Activated CD4-positive, alpha-beta T cell treated with anti-CD3 and anti-CD28 coated beads, Interleukin-2, amount 50 U/mL, for 16 hours (primary cell): ENCODE measurements around the gene CXCR4.

ENCODE experiments used
- DNase-seq: peaks from one replicate; pipeline ENCODE4 v3.0.0-alpha.2; 2020

The CXCR4 gene

GRCh38 chr2:136117909-136118818 lies at the start of gene CXCR4:
TSS of gene CXCR4 (minus strand) at chr2:136118149. CDS start at chr2:136118060, 89 bp downstream.
- DNase-seq, result peak; percentile 91

GRCh38 chr2:136164280-136164776 lies 46.4 kb upstream of the CXCR4 start:
- DNase-seq, result no peak

GRCh38 chr2:136162438-136162837 lies 44.5 kb upstream of the CXCR4 start:
- DNase-seq, result no peak

DNA sequence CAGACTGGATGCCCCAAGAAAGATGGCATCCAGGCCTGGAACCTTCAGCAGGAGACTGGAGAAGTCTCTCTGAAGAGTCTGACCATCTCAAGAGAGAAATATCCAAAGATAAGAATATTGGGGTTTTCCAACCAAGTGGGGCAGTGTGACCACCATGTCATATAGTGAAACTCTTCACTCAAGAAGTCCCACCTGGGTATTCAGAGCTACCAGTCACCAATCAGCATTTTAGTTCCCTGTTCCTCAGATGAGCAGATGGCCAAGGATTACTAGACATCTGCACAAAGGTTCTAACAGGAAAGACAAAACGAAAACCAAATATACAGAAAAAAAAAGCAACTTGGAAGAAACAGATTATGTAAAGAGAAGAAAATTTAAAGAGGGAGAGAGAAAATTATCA lies 38.5 kb upstream of the CXCR4 start:
- no peak for DNase-seq

GRCh38 chr2:136154384-136154783 lies 36.4 kb upstream of the CXCR4 start:
- DNase-seq, result no peak

DNA sequence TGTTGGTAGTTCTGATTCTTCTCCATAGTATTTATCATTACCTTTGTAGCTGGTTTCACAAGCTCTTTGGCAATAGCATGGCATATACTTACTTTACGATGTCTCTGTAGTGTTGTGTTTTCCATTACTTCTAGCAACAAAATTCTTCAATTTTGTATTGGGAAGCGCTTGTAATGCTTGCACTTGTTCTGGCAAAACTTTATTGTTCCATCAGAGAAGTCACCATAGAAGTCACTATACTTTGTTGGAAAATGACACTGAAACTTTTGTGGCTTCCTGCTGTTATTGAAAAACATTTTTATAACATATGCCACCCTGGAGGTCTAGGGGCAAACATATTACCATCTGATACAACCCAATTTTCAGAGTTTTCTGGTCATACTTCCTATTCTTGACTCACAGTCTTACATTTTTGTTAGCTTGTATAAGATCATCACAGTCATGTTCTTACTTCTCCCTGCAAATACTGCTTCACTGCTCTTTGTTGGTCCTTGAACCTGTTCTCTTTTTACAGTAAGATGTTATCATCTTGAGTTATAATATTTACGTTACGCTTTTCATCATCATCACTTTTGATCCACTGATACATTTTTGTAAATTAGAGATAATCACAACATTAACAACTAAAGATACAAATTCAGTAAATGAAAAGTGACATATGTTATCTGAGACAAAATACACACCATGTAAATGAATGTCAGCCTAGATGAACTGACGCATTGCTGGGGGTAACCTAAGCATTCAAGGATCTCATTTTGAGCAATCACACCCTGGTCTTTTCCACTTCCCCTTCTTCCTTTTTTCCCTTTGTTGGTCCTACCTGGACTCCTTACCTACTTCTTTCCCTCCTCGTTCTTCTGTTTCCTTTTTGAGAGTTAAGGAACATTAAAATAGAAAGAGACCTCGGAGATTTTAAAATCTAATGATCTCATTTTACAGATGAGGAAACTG lies 33.3 kb upstream of the CXCR4 start:
- no peak for DNase-seq

- no peak for DNase-seq
Observed at GRCh38 chr2:136149011-136149410, 31.1 kb upstream of the CXCR4 start.

DNA sequence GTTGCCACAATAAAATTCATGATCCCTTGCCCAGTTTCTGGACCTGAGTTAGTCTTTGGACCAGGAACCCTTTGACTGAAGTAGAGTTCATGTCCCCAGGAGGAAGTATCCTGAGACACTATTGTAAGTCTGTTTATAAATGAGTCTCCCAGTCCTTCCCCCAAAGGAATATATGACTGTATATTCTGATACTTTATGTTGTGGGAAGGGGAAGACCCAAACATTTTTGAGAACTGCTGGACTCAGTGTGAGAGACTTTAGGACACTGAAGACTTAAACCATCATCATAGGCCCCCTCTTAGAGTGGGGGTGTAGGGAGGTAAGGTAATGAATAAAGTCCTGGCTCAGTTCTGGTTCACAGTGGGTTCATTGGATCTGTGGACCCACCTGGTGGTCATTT lies 28.6 kb upstream of the CXCR4 start:
- no peak for DNase-seq

GRCh38 chr2:136143603-136144451 lies 25.9 kb upstream of the CXCR4 start:
- DNase-seq, result no peak

DNA sequence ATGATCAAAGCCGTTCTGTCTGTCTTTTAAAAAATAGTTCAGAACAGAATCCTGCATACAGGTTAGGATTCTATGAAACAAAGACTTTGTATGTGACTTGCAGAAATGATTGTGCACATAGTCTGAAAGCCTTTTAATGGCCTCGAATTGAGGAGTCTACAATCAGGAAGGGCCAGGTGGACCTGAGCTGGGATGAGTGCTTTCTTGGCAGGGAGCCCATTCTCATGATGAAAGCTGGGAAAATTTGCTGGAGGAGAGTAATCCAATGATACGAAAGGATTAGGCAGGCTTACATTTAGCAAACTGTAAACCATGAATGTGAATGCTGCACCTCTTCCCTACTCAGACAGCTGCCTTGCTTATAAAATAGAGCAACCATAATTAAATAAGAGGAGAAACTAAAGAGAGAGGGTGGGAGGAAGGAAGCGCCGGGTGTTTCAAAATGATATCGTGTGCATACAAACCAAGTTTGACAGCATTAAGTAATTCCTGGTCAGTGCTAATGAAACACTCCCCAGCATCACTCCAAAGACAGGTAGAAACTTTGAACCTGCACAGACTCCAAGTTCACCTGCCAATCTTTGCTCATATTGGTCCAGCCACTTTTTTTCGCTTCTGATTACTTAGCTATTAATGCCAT lies 23.7 kb upstream of the CXCR4 start:
- DNase-seq, result no peak

GRCh38 chr2:136139631-136140030 lies 21.7 kb upstream of the CXCR4 start:
- peak; percentile 54 for DNase-seq

- DNase-seq, result no peak
Observed at GRCh38 chr2:136137982-136138381, 20.0 kb upstream of the CXCR4 start.

DNA sequence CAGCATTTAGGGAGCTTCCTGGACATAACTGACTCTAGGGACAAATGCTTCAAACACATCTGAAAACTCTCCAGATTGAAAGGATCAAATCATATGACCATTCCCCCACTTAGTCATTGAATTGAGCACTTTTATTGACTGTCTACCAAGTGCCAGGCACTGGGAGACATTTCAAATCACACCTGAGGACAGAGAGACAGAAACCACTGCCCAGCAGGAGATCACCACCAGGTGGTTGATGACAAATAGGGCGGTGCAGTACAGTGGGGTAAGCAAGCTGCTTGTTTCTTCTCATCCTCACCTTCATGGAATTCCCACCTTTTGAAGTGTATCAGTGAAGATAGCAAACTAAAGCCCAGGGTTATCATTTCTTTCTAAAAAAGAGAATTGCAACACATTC lies 19.0 kb upstream of the CXCR4 start:
- DNase-seq, result no peak

DNA sequence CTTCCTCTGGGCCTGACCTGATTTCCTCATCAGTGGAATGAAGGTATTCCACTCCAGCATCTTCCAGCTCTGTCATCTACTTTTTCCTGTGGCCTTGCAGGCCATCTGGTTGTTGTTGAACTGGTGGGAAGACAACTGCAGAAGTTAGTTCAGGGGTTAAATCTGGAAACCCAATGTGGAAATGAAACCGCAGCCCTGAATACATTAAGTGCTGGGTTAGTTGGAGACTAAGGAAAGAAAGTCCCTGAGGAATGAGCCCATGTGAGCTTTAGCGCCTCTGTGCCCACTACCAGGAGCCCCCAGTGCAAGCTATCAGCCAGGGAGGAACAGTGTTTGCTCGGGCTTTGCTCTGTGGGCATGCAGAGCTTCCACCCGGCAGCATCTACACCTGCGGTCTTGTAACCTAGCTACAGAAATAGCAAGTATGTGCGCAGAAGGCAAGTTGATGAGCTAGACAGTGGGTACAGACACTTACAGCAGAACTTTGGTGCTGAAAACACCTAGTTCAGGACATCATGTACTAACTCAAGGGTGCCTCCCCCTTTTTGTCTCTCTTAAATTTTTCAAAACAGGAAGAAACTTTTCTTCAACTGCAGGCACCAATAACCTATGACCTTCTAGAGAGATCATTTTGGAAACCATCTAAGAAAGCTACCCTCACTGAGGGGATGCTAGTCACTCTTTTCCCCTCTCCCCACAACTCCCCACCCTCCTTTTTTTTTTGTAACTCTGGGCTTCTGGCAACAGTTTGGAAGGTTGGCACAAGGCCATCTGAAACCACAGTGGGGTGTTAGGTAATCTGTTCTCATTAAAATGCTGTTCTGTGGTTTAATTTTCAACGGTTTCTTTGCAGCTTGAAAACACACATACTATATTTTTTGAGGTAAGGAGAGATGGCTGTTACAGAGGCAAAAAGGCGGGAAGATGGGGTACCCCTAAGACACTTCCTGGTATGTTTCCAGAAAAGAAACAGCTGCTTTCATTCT lies 18.3 kb upstream of the CXCR4 start:
- DNase-seq, result peak; percentile 57

DNA sequence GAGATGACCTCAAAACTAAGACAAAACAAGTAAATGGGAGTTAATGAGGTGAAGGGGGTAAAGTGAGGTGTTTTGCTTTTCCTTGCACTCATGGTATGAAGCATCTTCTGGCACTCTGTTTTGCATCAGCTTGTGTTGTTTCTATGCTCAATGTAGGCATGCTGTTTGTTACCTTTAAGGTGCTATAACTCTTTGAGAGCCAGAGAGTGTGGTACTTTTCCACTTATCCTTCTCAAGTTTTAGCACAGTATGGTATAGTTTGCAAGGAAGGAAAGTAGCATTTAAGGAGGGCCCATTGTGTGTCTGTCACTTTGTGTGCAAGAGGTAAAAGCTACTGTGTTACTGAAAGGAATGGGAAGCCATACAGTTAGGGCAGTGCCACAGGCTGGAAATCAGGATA lies 17.5 kb upstream of the CXCR4 start:
- no peak for DNase-seq

DNA sequence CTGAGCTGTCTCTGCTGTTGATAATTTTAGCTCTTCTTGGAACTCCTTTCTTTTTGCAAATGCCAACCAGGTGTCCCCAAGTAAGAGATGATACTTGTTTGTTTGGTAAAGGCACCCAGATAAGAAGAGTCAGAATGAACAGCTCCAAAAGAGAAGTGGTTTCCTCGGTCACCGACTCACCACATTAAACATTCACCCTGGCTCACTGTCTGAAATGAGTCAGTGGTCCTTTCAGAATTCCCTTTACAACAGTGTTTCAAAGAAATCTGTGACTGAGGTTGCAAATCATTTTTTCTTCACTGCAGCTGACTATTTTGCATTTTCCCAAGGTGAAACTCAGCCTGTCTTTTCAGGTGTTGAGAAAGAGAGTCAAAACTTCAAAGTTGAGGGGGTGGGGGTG lies 16.2 kb upstream of the CXCR4 start:
- DNase-seq, result peak; percentile 82

GRCh38 chr2:136133586-136133985 lies 15.6 kb upstream of the CXCR4 start:
- DNase-seq, result no peak

GRCh38 chr2:136133176-136133575 lies 15.2 kb upstream of the CXCR4 start:
- DNase-seq, result no peak

GRCh38 chr2:136132825-136133155 lies 14.8 kb upstream of the CXCR4 start:
- no peak for DNase-seq

GRCh38 chr2:136131961-136132824 lies 14.2 kb upstream of the CXCR4 start:
- peak; percentile 63 for DNase-seq
